GM12878 (cell line): ENCODE data around the gene FUZ. TPM values are rescaled to one million over a fixed set of nuclear protein-coding genes. Genes with fewer than 3 reads are reported as not detected.

Source experiments
- ATAC-seq: fragments of 200-7000 bp; cut with Tn5 transposase; 3 replicates; pipeline ENCODE4 v1.9.1; 2020; ENCODE audit warnings: mild to moderate bottlenecking, moderate library complexity
- BruUV-seq: library from RNA; stranded (reverse); fragments of 400-500 nt; replicated peaks from 2 replicates; lab custom pipeline; 2021; lab: Mats Ljungman, UMichigan
- CTCF ChIA-PET: fragments of 300-600 bp; sonication (Branson Sonifier 250); formaldehyde crosslinking; extraction: SDS; loops from one replicate; lab custom pipeline; 2021; ENCODE audit warnings: inconsistent platforms; lab: Yijun Ruan, JAX
- POLR2A ChIA-PET: fragments of 350-600 bp; formaldehyde crosslinking; extraction: SDS; loops from one replicate; lab custom pipeline; 2021; ENCODE audit warnings: inconsistent platforms; lab: Charles Lee
- RAD21 ChIA-PET: fragments of 300-600 bp; sonication (Branson Sonifier 250); formaldehyde crosslinking; loops from one replicate; lab custom pipeline; 2023; ENCODE audit warnings: antibody characterized with exemption; ENCODE audit not compliant: unreplicated experiment; lab: Charles Lee
- SMC1A ChIA-PET: fragments of 300-600 bp; sonication (Branson Sonifier 250); formaldehyde crosslinking; loops from one replicate; lab custom pipeline; 2023; ENCODE audit not compliant: unreplicated experiment, uncharacterized antibody; lab: Charles Lee
- DNase-seq: peaks from one replicate; pipeline ENCODE4 v3.0.0-alpha.2; 2011; ENCODE audit warnings: low read depth, low spot score
- FAIRE-seq: peaks from 3 replicates; lab custom pipeline; 2011; peaks lifted over from hg19 to GRCh38; lab: Jason Lieb, UNC
- H2AFZ ChIP-seq: 2 replicates; pipeline ENCODE4 v1.6.0; 2011; ENCODE audit warnings: low read depth, low read length, control low read depth; ENCODE audit not compliant: control insufficient read depth
- H3K27ac ChIP-seq: 2 replicates; pipeline ENCODE4 v1.5.1; 2011; ENCODE audit warnings: control low read depth; ENCODE audit not compliant: control insufficient read depth, insufficient read depth
- H3K27me3 ChIP-seq, 2 experiments: replicated peaks in 1 of 2; 2 replicates each; pipeline versions ENCODE4 v1.6.0 to v1.6.1; 2011; ENCODE audit warnings: low read length in 1 of 2; ENCODE audit not compliant: control insufficient read depth in 2 of 2, insufficient read depth in 2 of 2
- H3K36me3 ChIP-seq, 2 experiments: 2 replicates each; pipeline ENCODE4 v1.5.1; 2011; ENCODE audit warnings: low read length in 1 of 2; ENCODE audit not compliant: control insufficient read depth in 2 of 2, insufficient read depth in 2 of 2
- H3K4me1 ChIP-seq: 2 replicates; pipeline ENCODE4 v1.6.1; 2011; ENCODE audit warnings: mild to moderate bottlenecking, low read length, moderate library complexity, mixed read lengths; ENCODE audit not compliant: control insufficient read depth, insufficient read depth
- H3K4me2 ChIP-seq: 2 replicates; pipeline ENCODE4 v1.6.0; 2011; ENCODE audit warnings: control low read depth; ENCODE audit not compliant: control insufficient read depth, insufficient read depth
- H3K4me3 ChIP-seq: fragments of 200-600 bp; sonication (generic); 2 replicates; pipeline ENCODE4 v1.5.1; 2016
- H3K79me2 ChIP-seq: 2 replicates; pipeline ENCODE4 v1.6.0; 2011; ENCODE audit warnings: low read length; ENCODE audit not compliant: control insufficient read depth, insufficient read depth
- H3K9ac ChIP-seq: 2 replicates; pipeline ENCODE4 v1.8.0; 2011; ENCODE audit warnings: low read length, control low read depth, mixed read lengths; ENCODE audit not compliant: control insufficient read depth, insufficient read depth
- H3K9me3 ChIP-seq: replicated peaks from 3 replicates; pipeline ENCODE4 v1.5.1; 2011; ENCODE audit warnings: mild to moderate bottlenecking, low read length; ENCODE audit not compliant: control insufficient read depth, insufficient read depth
- H4K20me1 ChIP-seq: 2 replicates; pipeline ENCODE4 v1.6.0; 2011; ENCODE audit not compliant: control insufficient read depth, insufficient read depth
- CREM ChIP-seq: IDR thresholded peaks from 2 replicates; pipeline ENCODE4 v1.6.1; 2014; ENCODE audit warnings: antibody characterized with exemption, low read depth
- DPF2 ChIP-seq: fragments of 450-650 bp; IDR thresholded peaks from 2 replicates; pipeline ENCODE4 v1.6.1; 2017; ENCODE audit warnings: mild to moderate bottlenecking
- JUNB ChIP-seq: IDR thresholded peaks from 2 replicates; pipeline ENCODE4 v1.6.1; 2016; ENCODE audit warnings: antibody characterized with exemption, mild to moderate bottlenecking
- MEF2B ChIP-seq: fragments of 450-650 bp; IDR thresholded peaks from 2 replicates; pipeline ENCODE4 v1.6.1; 2018; ENCODE audit warnings: mild to moderate bottlenecking, moderate library complexity; ENCODE audit not compliant: partially characterized antibody, poor library complexity, severe bottlenecking
- NR2C2 ChIP-seq: IDR thresholded peaks from 2 replicates; pipeline ENCODE4 v1.6.1; 2011; ENCODE audit warnings: borderline replicate concordance, low read depth; ENCODE audit not compliant: control insufficient read depth, insufficient read length
- NR2F1 ChIP-seq: fragments of 450-650 bp; conservative IDR thresholded peaks from 2 replicates; pipeline ENCODE4 v1.6.1; 2017; ENCODE audit warnings: mild to moderate bottlenecking
- PAX8 ChIP-seq: fragments of 450-650 bp; IDR thresholded peaks from 2 replicates; pipeline ENCODE4 v1.6.1; 2017; ENCODE audit warnings: mild to moderate bottlenecking, moderate library complexity
- RELB ChIP-seq: fragments of 450-650 bp; IDR thresholded peaks from 2 replicates; pipeline ENCODE4 v1.6.1; 2017; ENCODE audit warnings: low read depth, mild to moderate bottlenecking, moderate library complexity
- STAT3 ChIP-seq: IDR thresholded peaks from 2 replicates; pipeline ENCODE4 v1.6.1; 2011; ENCODE audit warnings: low read depth, low read length, improper control_type of control experiment
- WRNIP1 ChIP-seq: IDR thresholded peaks from 2 replicates; pipeline ENCODE4 v1.6.1; 2011; ENCODE audit warnings: low read depth, low read length, improper control_type of control experiment, borderline replicate concordance
- ZNF384 ChIP-seq: IDR thresholded peaks from 2 replicates; pipeline ENCODE4 v1.6.1; 2012; ENCODE audit warnings: low read depth, mild to moderate bottlenecking, low read length, improper control_type of control experiment, borderline replicate concordance
- WGBS: methylation state at CpG from one replicate; pipeline ENCODE4 v1.1.6; 2016; ENCODE audit warnings: low lambda C conversion rate; ENCODE audit not compliant: insufficient replicate concordance, insufficient coverage; ENCODE audit errors: missing lambda C conversion rate; 5-methylcytosine and 5-hydroxymethylcytosine counted together
- in situ Hi-C: fragments of 300-500 bp; cut with MboI; formaldehyde crosslinking; loops from 9 replicates; pipeline ENCODE4 v1.14.3; 2018; ENCODE audit warnings: mixed read lengths
- intact Hi-C: fragments of 100-400 bp; cut with micrococcal nuclease; formaldehyde crosslinking; loops from one replicate; pipeline ENCODE4 v1.14.2; 2022; ENCODE audit not compliant: unreplicated experiment
- polyA plus RNA-seq, 11 experiments: library from polyadenylated mRNA; depleted of rRNA in 4 of 11; unstranded in 6 of 11; stranded (reverse) in 5 of 11; fragments of >200 nt; fragmentation: Nextera tagmentation in 4 of 11; fragmentation: Illumina TruSeq in 1 of 11; extraction: Ambion mirVana in 4 of 11; extraction: Trizol in 1 of 11; gene quantifications; 1 replicate in 1 of 11; 2 replicates in 10 of 11; pipeline versions ENCODE4 v1.2.1 to v1.2.3, GENCODE V29; 2011 to 2016; ENCODE audit warnings: inconsistent platforms in 2 of 11, missing spikeins in 2 of 11, low read depth in 1 of 11
- total RNA-seq, 4 experiments: library from RNA; depleted of rRNA in 3 of 4; stranded (reverse); fragments of >200 nt in 3 of 4; fragmentation: Illumina TruSeq in 1 of 4; extraction: Trizol in 1 of 4; gene quantifications; 2 replicates each; pipeline versions ENCODE4 v1.2.1 to v1.2.3, GENCODE V29; 2013 to 2021
- TF ChIP-seq, protein P1 (sequence below): IDR thresholded peaks from 2 replicates; pipeline ENCODE4 v1.6.1; 2012; ENCODE audit warnings: low read depth, low read length, improper control_type of control experiment
- TF ChIP-seq, protein P2 (sequence below): IDR thresholded peaks from 2 replicates; pipeline ENCODE4 v1.6.1; 2012; ENCODE audit warnings: mild to moderate bottlenecking, low read depth, low read length

Gene FUZ
- total and polyA plus RNA-seq, 10 of the 15 experiments (the other 5 are each of a cell fraction or from before 2014, with no cell fraction given): 0.18 to 11.5 (median 8.8) TPM

DNA sequence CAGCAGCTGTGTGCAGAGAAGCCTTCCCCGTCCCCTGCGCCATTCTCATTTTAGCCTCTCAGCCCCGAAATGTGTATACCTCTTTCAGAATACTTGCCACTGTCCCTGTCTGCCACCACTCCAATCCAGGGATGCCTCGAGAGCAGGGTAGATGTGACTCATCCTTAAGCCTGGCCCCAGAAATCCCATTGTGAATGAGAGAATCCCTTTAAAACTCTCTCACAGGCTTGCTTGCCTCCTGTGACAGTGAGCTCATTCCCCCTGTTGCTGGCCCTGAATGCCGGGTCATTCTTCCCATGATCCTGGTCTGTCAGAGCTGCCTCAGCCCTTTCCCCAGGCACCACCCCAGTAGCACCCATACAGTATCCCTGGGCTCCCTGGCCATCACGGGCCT is 36.7 kb downstream of the FUZ start:
- POLR2A ChIA-PET: no interaction called here
- CTCF ChIA-PET: no interaction called here
- Histone ChIP-seq H3K36me3 (peaks cover 0 to 2% of the 10 kb centered on the region in 2 experiments; a peak in 2 of 4 replicates), H3K4me2 (no peak overlapping the region), H3K4me1 (peaks cover 11% of the 10 kb centered on the region), H3K4me3 (no peak overlapping the region), H3K27me3 (no peaks in the 10 kb centered on the region), H3K9me3 (no peaks in the 10 kb centered on the region), H4K20me1 (no peaks in the 10 kb centered on the region), H3K27ac (no peak overlapping the region), H3K79me2 (no peaks in the 10 kb centered on the region; the same call in 1 of the 2 replicates), H2AFZ (no peak overlapping the region), H3K9ac (no peak overlapping the region)
- no peak for TF ChIP-seq MEF2B
- no peak for TF ChIP-seq CREM
- no peak for TF ChIP-seq JUNB
- TF ChIP-seq DPF2: no peak
- TF ChIP-seq, protein P1, sequence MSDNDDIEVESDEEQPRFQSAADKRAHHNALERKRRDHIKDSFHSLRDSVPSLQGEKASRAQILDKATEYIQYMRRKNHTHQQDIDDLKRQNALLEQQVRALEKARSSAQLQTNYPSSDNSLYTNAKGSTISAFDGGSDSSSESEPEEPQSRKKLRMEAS: no peak
- no peak for TF ChIP-seq STAT3
- TF ChIP-seq ZNF384: no peak
- TF ChIP-seq NR2F1: no peak
- no peak for TF ChIP-seq WRNIP1
- TF ChIP-seq, protein P2, sequence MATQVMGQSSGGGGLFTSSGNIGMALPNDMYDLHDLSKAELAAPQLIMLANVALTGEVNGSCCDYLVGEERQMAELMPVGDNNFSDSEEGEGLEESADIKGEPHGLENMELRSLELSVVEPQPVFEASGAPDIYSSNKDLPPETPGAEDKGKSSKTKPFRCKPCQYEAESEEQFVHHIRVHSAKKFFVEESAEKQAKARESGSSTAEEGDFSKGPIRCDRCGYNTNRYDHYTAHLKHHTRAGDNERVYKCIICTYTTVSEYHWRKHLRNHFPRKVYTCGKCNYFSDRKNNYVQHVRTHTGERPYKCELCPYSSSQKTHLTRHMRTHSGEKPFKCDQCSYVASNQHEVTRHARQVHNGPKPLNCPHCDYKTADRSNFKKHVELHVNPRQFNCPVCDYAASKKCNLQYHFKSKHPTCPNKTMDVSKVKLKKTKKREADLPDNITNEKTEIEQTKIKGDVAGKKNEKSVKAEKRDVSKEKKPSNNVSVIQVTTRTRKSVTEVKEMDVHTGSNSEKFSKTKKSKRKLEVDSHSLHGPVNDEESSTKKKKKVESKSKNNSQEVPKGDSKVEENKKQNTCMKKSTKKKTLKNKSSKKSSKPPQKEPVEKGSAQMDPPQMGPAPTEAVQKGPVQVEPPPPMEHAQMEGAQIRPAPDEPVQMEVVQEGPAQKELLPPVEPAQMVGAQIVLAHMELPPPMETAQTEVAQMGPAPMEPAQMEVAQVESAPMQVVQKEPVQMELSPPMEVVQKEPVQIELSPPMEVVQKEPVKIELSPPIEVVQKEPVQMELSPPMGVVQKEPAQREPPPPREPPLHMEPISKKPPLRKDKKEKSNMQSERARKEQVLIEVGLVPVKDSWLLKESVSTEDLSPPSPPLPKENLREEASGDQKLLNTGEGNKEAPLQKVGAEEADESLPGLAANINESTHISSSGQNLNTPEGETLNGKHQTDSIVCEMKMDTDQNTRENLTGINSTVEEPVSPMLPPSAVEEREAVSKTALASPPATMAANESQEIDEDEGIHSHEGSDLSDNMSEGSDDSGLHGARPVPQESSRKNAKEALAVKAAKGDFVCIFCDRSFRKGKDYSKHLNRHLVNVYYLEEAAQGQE: no peak
- TF ChIP-seq PAX8: no peak
- TF ChIP-seq NR2C2: no peak
- TF ChIP-seq RELB: no peak
- 99% methylated on average over 6 of the region's 6 CpGs for WGBS
- ATAC-seq (no peak), DNase-seq (no peak), FAIRE-seq (no peak)
- RAD21 ChIA-PET: no interaction called here
- no TSS peak for BruUV-seq
- intact Hi-C loops: no loop called here
- SMC1A ChIA-PET: no interaction called here
- in situ Hi-C loops: no loop called here
